ENCODE results near the gene CLK2. TPM values are rescaled to one million over a fixed set of nuclear protein-coding genes. Genes with fewer than 3 reads are reported as not detected.
A peak's percentile ranks its signal among the peaks of the same experiment; 100 is the strongest.

Gene CLK2
- 91.6 TPM for polyA plus RNA-seq (2013, experiment 1 of 4)
- 87.6 TPM for polyA plus RNA-seq (2013, experiment 2 of 4)
- polyA plus RNA-seq (2013, experiment 3 of 4), result 75.9 TPM
- polyA plus RNA-seq (2013, experiment 4 of 4), result 89.8 TPM

DNA sequence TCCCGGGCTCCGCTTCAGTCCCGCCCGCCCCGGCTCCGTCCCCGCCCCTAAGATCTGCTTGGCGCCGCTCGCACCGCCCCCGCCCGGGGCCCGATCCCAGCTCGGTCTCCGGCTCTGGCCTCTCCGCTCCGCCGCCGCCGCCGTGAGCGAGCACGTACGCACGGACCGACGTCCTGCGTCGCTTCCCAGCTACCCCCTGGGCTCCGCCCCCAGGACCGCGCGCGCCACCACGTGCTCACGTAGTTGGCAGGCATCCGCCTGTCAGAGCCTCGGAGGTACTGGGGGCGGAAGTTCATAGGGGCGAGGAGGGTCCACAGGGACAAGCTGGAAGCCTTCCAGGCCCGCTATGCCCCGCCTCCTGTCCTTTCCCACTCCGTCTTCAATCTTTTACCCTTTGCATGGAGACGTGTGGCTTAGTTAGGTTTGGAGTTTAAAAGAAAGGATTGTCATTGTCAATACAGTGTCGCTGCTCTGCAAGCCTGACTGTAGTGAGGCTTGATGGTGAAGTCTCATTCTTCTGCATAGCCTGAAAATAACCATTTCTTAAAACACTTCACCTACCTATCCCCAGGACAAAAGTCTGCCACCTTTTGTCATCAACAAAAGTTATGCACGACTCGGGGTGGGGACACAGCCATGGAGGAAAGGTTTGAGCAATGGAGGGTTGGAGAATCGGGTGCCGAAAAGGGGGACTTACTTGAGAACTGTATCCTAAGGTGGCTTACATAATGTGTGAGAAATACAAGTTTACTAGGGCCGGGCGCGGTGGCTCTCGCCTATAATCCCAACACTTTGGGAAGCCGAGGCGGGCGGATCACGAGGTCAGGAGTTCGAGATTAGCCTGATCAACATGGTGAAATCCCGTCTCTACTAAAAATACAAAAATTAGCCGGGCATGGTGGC, at the start of gene CLK2:
CLK2 (minus strand) TSS at position 162 of the 903 bp plus-strand sequence. CDS start 2,527 bp downstream, outside the sequence.
- Histone ChIP-seq H3K4me1 (ENCODE audit: control insufficient read depth, insufficient read depth, low read length) (peaks cover 7% of the 10 kb centered on the region), H3K36me3 (ENCODE audit: control insufficient read depth, insufficient read depth, low read length) (peaks cover 21% of the 10 kb centered on the region), H3K4me3 (ENCODE audit: insufficient read depth, low read depth, low read length) (peak within 1 kb of the TSS; percentile 73), H3K27me3 (ENCODE audit: control insufficient read depth, insufficient read depth, low read length, poor library complexity, severe bottlenecking) (peaks cover 4% of the 10 kb centered on the region), H3K9me3 (ENCODE audit: control insufficient read depth, low read length) (no peaks in the 10 kb centered on the region), H3K27ac (ENCODE audit: insufficient read depth, low read depth, low read length, poor library complexity, severe bottlenecking) (peak within 1 kb of the TSS; percentile 87)
- 19 to 21% methylated on average over 61 of the region's 61 CpGs for WGBS, 2 experiments

DNA sequence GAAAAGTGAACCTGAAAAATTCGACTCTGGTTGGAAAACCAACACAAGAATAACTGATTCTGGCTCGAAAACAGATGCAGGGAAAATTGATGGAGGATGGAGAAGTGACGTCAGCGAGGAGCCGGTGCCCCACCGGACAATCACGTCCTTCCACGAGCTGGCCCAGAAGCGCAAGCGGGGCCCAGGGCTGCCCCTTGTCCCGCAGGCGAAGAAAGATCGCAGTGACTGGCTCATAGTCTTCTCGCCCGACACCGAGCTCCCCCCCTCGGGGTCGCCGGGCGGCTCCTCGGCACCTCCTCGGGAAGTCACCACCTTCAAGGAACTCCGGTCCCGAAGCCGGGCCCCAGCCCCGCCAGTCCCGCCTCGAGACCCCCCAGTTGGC, 49.3 kb upstream of the CLK2 start:
- Histone ChIP-seq H3K4me1 (ENCODE audit: control insufficient read depth, insufficient read depth, low read length) (peaks cover 23% of the 10 kb centered on the region), H3K9me3 (ENCODE audit: control insufficient read depth, low read length) (no peaks in the 10 kb centered on the region), H3K27ac (ENCODE audit: insufficient read depth, low read depth, low read length, poor library complexity, severe bottlenecking) (peak overlapping the region; percentile 53), H3K27me3 (ENCODE audit: control insufficient read depth, insufficient read depth, low read length, poor library complexity, severe bottlenecking) (peaks cover 7% of the 10 kb centered on the region), H3K4me3 (ENCODE audit: insufficient read depth, low read depth, low read length) (peak overlapping the region; percentile 76), H3K36me3 (ENCODE audit: control insufficient read depth, insufficient read depth, low read length) (peaks cover 13% of the 10 kb centered on the region)
- WGBS, 2 experiments, result 3 to 4% methylated on average over 28 of the region's 28 CpGs

DNA sequence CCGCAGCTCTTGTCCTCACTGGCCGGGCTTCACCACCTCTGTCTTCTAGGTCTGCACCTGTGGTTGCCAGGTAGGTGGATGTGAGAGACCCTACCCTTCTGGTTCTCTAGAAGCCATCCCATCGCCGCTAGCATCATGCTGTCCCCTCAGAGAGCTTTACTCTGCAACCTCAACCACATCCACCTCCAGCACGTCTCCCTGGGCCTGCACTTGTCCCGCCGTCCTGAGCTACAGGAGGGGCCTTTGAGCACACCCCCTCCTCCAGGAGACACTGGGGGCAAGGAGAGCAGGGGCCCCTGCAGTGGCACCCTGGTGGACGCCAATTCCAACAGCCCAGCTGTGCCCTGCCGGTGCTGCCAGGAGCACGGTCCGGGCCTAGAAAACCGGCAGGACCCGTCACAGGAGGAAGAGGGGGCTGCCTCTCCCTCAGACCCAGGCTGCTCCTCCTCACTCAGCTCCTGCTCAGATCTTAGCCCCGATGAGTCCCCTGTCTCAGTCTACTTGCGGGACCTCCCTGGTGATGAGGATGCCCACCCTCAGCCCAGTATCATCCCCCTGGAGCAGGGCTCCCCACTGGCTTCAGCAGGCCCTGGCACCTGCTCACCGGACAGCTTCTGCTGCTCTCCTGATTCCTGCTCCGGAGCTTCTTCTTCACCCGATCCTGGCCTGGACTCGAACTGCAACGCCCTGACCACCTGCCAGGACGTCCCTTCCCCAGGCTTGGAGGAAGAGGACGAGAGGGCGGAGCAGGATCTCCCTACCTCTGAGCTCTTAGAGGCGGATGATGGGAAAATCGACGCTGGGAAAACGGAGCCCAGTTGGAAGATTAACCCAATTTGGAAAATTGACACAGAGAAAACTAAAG, 48.6 kb upstream of the CLK2 start:
- H3K4me3 ChIP-seq (ENCODE audit: insufficient read depth, low read depth, low read length), result peak overlapping the region; percentile 76
- peaks cover 13% of the 10 kb centered on the region for H3K36me3 ChIP-seq (ENCODE audit: control insufficient read depth, insufficient read depth, low read length)
- H3K27me3 ChIP-seq (ENCODE audit: control insufficient read depth, insufficient read depth, low read length, poor library complexity, severe bottlenecking), result peaks cover 7% of the 10 kb centered on the region
- H3K27ac ChIP-seq (ENCODE audit: insufficient read depth, low read depth, low read length, poor library complexity, severe bottlenecking), result peak overlapping the region; percentile 46
- 48 to 54% methylated on average over 27 of the region's 27 CpGs for WGBS, 2 experiments
- H3K4me1 ChIP-seq (ENCODE audit: control insufficient read depth, insufficient read depth, low read length), result peaks cover 23% of the 10 kb centered on the region
- no peaks in the 10 kb centered on the region for H3K9me3 ChIP-seq (ENCODE audit: control insufficient read depth, low read length)

DNA sequence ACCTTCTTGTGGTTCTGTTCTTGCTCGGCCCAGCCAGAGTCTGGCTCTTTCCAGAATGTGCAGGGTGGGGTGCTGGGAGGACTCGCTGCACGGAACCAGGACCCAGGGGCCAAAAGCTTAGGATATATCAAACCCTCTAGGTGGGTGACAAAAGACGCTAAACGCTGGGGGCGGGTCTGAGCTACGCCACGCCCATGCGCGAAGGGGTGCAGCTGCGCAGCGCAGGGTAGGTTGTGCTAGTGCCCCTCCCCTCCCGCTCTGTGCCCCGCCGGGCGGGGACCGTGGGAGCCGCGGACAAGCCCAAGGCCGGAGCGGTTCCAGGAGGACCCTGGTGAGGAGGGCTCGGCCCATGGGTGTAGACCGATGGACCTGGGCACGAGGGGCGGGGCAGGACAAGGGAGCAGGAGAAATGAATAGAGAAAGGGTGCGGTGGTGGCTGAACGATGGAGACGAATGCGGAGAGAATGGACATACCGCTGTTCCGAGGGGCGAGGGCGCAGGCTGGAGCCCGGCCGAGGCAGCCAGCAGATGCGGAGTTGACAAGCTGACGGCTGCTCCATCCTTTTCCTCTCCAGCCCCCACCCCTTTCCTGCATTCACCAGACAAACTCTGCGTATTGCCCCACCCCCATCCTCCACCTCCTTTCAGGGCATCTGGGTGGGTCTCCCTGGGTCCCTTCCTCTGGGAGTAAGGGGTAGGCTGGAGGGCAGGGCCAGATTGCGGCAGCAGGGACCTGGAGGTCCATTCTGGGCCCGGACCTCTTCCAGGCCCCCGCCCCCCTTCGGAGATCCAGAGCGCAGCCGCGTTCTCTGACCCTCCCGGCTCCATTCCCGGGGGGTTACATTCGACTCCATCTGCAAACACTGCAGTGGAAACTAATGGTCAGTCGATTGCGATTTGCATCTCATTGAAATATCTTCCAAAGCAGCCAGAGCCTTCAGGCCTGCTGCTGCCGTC, 47.6 kb upstream of the CLK2 start, which contains the start of gene RUSC1:
RUSC1 (plus strand) TSS at position 234 of the 957 bp plus-strand sequence. CDS start 880 bp downstream, outside the sequence.
- peak within 1 kb of the TSS; percentile 76 for H3K4me3 ChIP-seq (ENCODE audit: insufficient read depth, low read depth, low read length)

DNA sequence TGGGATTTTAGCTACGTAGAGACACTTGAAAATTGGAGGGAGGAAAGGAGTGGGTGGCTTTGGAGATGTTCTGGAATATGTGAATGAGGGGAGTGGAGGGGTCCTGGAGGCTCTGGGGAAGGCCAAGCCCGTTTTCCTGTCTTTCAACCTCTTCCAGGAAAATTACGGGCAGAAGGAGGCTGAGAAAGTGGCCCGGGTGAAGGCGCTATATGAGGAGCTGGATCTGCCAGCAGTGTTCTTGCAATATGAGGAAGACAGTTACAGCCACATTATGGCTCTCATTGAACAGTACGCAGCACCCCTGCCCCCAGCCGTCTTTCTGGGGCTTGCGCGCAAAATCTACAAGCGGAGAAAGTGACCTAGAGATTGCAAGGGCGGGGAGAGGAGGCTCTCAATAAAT, 46.9 kb upstream of the CLK2 start:
- Histone ChIP-seq H3K27me3 (ENCODE audit: control insufficient read depth, insufficient read depth, low read length, poor library complexity, severe bottlenecking) (peaks cover 7% of the 10 kb centered on the region), H3K9me3 (ENCODE audit: control insufficient read depth, low read length) (no peaks in the 10 kb centered on the region), H3K27ac (ENCODE audit: insufficient read depth, low read depth, low read length, poor library complexity, severe bottlenecking) (peak overlapping the region; percentile 45), H3K4me3 (ENCODE audit: insufficient read depth, low read depth, low read length) (peak overlapping the region; percentile 76), H3K4me1 (ENCODE audit: control insufficient read depth, insufficient read depth, low read length) (peaks cover 17% of the 10 kb centered on the region), H3K36me3 (ENCODE audit: control insufficient read depth, insufficient read depth, low read length) (peaks cover 13% of the 10 kb centered on the region)
- 83 to 84% methylated on average over 11 of the region's 11 CpGs for WGBS, 2 experiments

More for the DNA sequence above, 47.6 kb upstream of the CLK2 start, which contains the start of gene RUSC1:
- Histone ChIP-seq H3K27me3 (ENCODE audit: control insufficient read depth, insufficient read depth, low read length, poor library complexity, severe bottlenecking) (peaks cover 7% of the 10 kb centered on the region), H3K4me1 (ENCODE audit: control insufficient read depth, insufficient read depth, low read length) (peaks cover 23% of the 10 kb centered on the region), H3K9me3 (ENCODE audit: control insufficient read depth, low read length) (no peaks in the 10 kb centered on the region), H3K36me3 (ENCODE audit: control insufficient read depth, insufficient read depth, low read length) (peaks cover 13% of the 10 kb centered on the region), H3K27ac (ENCODE audit: insufficient read depth, low read depth, low read length, poor library complexity, severe bottlenecking) (peak within 1 kb of the TSS; percentile 46)
- WGBS, 2 experiments, result 24 to 25% methylated on average over 51 of the region's 51 CpGs

DNA sequence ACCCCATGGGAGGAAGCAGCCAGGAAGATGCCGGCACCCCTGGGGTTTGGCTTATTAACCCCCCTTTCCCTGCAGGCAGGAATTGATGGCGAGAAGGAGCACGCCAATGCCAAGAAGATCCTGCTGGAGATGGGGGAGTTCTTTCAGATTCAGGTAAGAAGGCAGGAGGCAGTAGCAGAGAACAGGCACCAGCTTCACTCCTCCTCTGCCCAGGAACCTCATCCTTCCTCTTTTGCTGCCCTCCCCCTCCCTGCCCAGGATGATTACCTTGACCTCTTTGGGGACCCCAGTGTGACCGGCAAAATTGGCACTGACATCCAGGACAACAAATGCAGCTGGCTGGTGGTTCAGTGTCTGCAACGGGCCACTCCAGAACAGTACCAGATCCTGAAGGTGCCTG, 46.2 kb upstream of the CLK2 start:
- H3K9me3 ChIP-seq (ENCODE audit: control insufficient read depth, low read length), result no peaks in the 10 kb centered on the region
- peaks cover 13% of the 10 kb centered on the region for H3K36me3 ChIP-seq (ENCODE audit: control insufficient read depth, insufficient read depth, low read length)
- H3K4me1 ChIP-seq (ENCODE audit: control insufficient read depth, insufficient read depth, low read length), result peaks cover 16% of the 10 kb centered on the region
- no peak overlapping the region for H3K4me3 ChIP-seq (ENCODE audit: insufficient read depth, low read depth, low read length)
- peaks cover 7% of the 10 kb centered on the region for H3K27me3 ChIP-seq (ENCODE audit: control insufficient read depth, insufficient read depth, low read length, poor library complexity, severe bottlenecking)
- WGBS, 2 experiments, result 88 to 93% methylated on average over 5 of the region's 5 CpGs
- no peak overlapping the region for H3K27ac ChIP-seq (ENCODE audit: insufficient read depth, low read depth, low read length, poor library complexity, severe bottlenecking)

DNA sequence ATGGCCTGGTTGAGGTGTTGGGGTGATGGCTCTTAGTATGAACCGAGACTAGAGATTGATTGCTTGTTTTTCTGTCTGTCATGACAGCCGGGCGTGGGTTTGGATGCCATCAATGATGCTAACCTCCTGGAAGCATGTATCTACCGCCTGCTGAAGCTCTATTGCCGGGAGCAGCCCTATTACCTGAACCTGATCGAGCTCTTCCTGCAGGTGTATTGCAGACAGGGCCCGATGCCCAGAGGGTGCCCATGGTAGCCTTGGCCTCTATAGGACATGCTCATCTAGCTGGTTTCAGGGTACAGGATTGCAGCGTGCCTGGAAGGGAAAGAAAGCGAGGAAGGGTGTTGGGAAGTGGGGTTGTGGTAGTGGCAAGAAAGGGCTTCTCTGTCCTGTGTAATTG, 44.8 kb upstream of the CLK2 start:
- Histone ChIP-seq H3K36me3 (ENCODE audit: control insufficient read depth, insufficient read depth, low read length) (peaks cover 13% of the 10 kb centered on the region), H3K4me3 (ENCODE audit: insufficient read depth, low read depth, low read length) (no peak overlapping the region), H3K9me3 (ENCODE audit: control insufficient read depth, low read length) (no peaks in the 10 kb centered on the region), H3K27ac (ENCODE audit: insufficient read depth, low read depth, low read length, poor library complexity, severe bottlenecking) (no peak overlapping the region), H3K4me1 (ENCODE audit: control insufficient read depth, insufficient read depth, low read length) (peaks cover 16% of the 10 kb centered on the region), H3K27me3 (ENCODE audit: control insufficient read depth, insufficient read depth, low read length, poor library complexity, severe bottlenecking) (peaks cover 7% of the 10 kb centered on the region)
- WGBS, 2 experiments, result 95 to 96% methylated on average over 9 of the region's 9 CpGs

DNA sequence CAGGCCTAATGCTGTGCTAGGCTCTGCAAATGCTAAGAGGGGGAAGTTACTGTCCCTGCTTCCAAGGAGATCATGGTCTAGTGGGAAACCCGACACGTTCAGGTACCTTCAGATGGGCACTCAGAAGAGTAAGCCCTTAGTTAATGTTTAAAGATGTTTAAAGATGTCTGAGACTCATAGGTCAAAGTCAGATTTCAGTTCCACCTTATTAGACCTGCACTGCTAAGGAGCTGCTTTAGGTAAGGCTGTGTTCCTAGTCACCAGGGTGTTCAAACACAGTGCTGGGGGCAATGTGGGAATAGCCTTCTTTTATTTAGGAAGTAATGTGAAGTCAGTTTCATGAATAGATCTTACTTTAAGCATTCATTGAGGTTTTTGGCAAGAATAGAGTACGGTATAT, 43.6 kb upstream of the CLK2 start:
- Histone ChIP-seq H3K27me3 (ENCODE audit: control insufficient read depth, insufficient read depth, low read length, poor library complexity, severe bottlenecking) (peaks cover 7% of the 10 kb centered on the region), H3K9me3 (ENCODE audit: control insufficient read depth, low read length) (no peaks in the 10 kb centered on the region), H3K4me1 (ENCODE audit: control insufficient read depth, insufficient read depth, low read length) (peaks cover 9% of the 10 kb centered on the region), H3K4me3 (ENCODE audit: insufficient read depth, low read depth, low read length) (no peak overlapping the region), H3K27ac (ENCODE audit: insufficient read depth, low read depth, low read length, poor library complexity, severe bottlenecking) (no peak overlapping the region), H3K36me3 (ENCODE audit: control insufficient read depth, insufficient read depth, low read length) (peaks cover 16% of the 10 kb centered on the region)
- 92 to 94% methylated on average over 3 of the region's 3 CpGs for WGBS, 2 experiments

DNA sequence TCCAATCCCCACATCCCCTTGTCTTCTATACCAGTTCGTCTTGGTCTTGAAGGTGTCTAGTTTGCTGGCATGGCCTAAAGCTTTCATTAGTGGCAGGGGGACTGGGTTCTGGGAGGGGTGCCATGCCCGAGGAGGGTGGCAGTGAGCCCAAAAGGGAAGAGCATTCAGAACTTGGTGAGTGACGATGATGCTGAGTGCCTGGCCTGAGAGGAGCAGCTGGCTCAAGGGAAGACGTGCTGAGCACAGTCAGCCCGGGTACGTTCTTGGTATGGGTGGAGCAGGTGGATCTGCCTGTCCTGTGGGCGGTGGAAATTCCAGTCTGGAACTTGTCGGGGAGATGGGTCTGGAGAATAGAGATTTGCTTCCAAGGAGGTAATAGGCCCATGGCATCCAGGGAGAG, 40.0 kb upstream of the CLK2 start:
- H3K27ac ChIP-seq (ENCODE audit: insufficient read depth, low read depth, low read length, poor library complexity, severe bottlenecking), result no peak overlapping the region
- H3K36me3 ChIP-seq (ENCODE audit: control insufficient read depth, insufficient read depth, low read length), result peaks cover 10% of the 10 kb centered on the region
- H3K4me1 ChIP-seq (ENCODE audit: control insufficient read depth, insufficient read depth, low read length), result peaks cover 7% of the 10 kb centered on the region
- H3K4me3 ChIP-seq (ENCODE audit: insufficient read depth, low read depth, low read length), result no peak overlapping the region
- H3K27me3 ChIP-seq (ENCODE audit: control insufficient read depth, insufficient read depth, low read length, poor library complexity, severe bottlenecking), result no peaks in the 10 kb centered on the region
- no peaks in the 10 kb centered on the region for H3K9me3 ChIP-seq (ENCODE audit: control insufficient read depth, low read length)
- WGBS, 2 experiments, result 94 to 98% methylated on average over 8 of the region's 8 CpGs
